Measurements from ENCODE around the gene JKAMP. TPM values are rescaled to one million over a fixed set of nuclear protein-coding genes. Genes with fewer than 3 reads are reported as not detected.

JKAMP gene
- total RNA-seq, 1 experiment from 2014 or later, result 46.5 TPM

GRCh38 chr14:59458486-59458885 is 25.8 kb upstream of the JKAMP start:
- RAD21 ChIA-PET (ENCODE audit: low non-redundant PET in 1 of 2, low total read pairs in 2 of 2, uncharacterized antibody in 2 of 2, unreplicated experiment in 2 of 2), result no interaction called here
- Histone ChIP-seq H3K27me3 (ENCODE audit: insufficient read depth, low read length) (no peaks in the 10 kb centered on the region), H3K9ac (ENCODE audit: low read length) (no peak overlapping the region), H3K4me1 (ENCODE audit: control insufficient read depth in 1 of 2, insufficient read depth in 2 of 2, low read length in 2 of 2) (no peaks in the 10 kb centered on the region), H3K4me2 (ENCODE audit: low read length) (no peak overlapping the region), H3K4me3 (replicated peaks in 1 of 2; ENCODE audit: low read depth in 1 of 2, low read length in 2 of 2) (no peak overlapping the region), H2AFZ (ENCODE audit: low read depth, low read length, poor library complexity, severe bottlenecking) (no peak overlapping the region), H3K9me3 (ENCODE audit: control insufficient read depth in 1 of 2, insufficient read depth in 1 of 2, low read depth in 1 of 2, low read length in 2 of 2) (no peaks in the 10 kb centered on the region), H4K20me1 (ENCODE audit: insufficient read depth) (no peaks in the 10 kb centered on the region), H3K9me2 (ENCODE audit: insufficient read depth) (no peaks in the 10 kb centered on the region), H3K27ac (ENCODE audit: low read depth, low read length) (no peak overlapping the region), H3K79me2 (ENCODE audit: insufficient read depth, low read length) (no peaks in the 10 kb centered on the region), H3K36me3 (ENCODE audit: control insufficient read depth in 1 of 2, insufficient read depth in 2 of 2, low read length in 2 of 2) (peaks cover 2 to 27% of the 10 kb centered on the region in 2 experiments; a peak in 1 of 4 replicates)
- TF ChIP-seq TCF7L2 (IDR thresholded peaks at IDR 0.05; ENCODE audit: borderline replicate concordance, extremely low read depth, insufficient read depth, insufficient read length), result no peak
- no peak for TF ChIP-seq ZNF274 (IDR thresholded peaks at IDR 0.05; ENCODE audit: low read depth, low read length)
- no peak for TF ChIP-seq POLR2AphosphoS5 (IDR thresholded peaks at IDR 0.05; ENCODE audit: low read depth, low read length)
- TF ChIP-seq CTCF (IDR thresholded peaks at IDR 0.05 in 2 of 3, conservative IDR thresholded peaks at IDR 0.05 in 1 of 3; ENCODE audit: borderline replicate concordance in 1 of 3, insufficient read depth in 1 of 3, low read depth in 2 of 3, low read length in 2 of 3), result no peak
- ATAC-seq (no peak), DNase-seq (ENCODE audit: low read depth, low spot score) (no peak)
- CTCF ChIA-PET, result no interaction called here
- no TSS peak for BruUV-seq (replicated peaks)
- intact Hi-C loops (cut with micrococcal nuclease), result no loop called here
- POLR2A ChIA-PET, result no interaction called here

GRCh38 chr14:59460378-59460777 is 23.9 kb upstream of the JKAMP start:
- ChIA-PET POLR2A (no interaction called here), CTCF (no interaction called here), RAD21 (ENCODE audit: low non-redundant PET in 1 of 2, low total read pairs in 2 of 2, uncharacterized antibody in 2 of 2, unreplicated experiment in 2 of 2) (no interaction called here)
- no peaks in the 10 kb centered on the region for H4K20me1 ChIP-seq (ENCODE audit: insufficient read depth)
- intact Hi-C loops (cut with micrococcal nuclease), result no loop called here
- no peaks in the 10 kb centered on the region for H3K27me3 ChIP-seq (ENCODE audit: insufficient read depth, low read length)
- ATAC-seq (no peak), DNase-seq (ENCODE audit: low read depth, low spot score) (no peak)
- BruUV-seq (replicated peaks), result no TSS peak
- H3K4me3 ChIP-seq (replicated peaks in 1 of 2; ENCODE audit: low read depth in 1 of 2, low read length in 2 of 2), result no peak overlapping the region
- H3K27ac ChIP-seq (ENCODE audit: low read depth, low read length), result no peak overlapping the region
- no peaks in the 10 kb centered on the region for H3K4me1 ChIP-seq (ENCODE audit: control insufficient read depth in 1 of 2, insufficient read depth in 2 of 2, low read length in 2 of 2)
- no peak overlapping the region for H3K4me2 ChIP-seq (ENCODE audit: low read length)
- no peak for TF ChIP-seq FOSL1 (IDR thresholded peaks at IDR 0.05; ENCODE audit: low read depth)
- no peak for TF ChIP-seq MAX (IDR thresholded peaks at IDR 0.05)
- TF ChIP-seq SIN3A (IDR thresholded peaks at IDR 0.05; ENCODE audit: low read depth), result no peak
- no peak for TF ChIP-seq CBX3 (IDR thresholded peaks at IDR 0.05; ENCODE audit: low read depth)
- no peak for TF ChIP-seq ZFX (IDR thresholded peaks at IDR 0.05)
- no peak for TF ChIP-seq SRF (IDR thresholded peaks at IDR 0.05; ENCODE audit: low read depth)
- no peak for TF ChIP-seq ZBTB33 (IDR thresholded peaks at IDR 0.05; ENCODE audit: extremely low read depth, insufficient replicate concordance, low read length)
- no peak for TF ChIP-seq EZH2phosphoT487 (IDR thresholded peaks at IDR 0.05; ENCODE audit: borderline replicate concordance)
- no peak for TF ChIP-seq CEBPB (IDR thresholded peaks at IDR 0.05; ENCODE audit: low read depth)
- TF ChIP-seq TCF7L2 (IDR thresholded peaks at IDR 0.05; ENCODE audit: borderline replicate concordance, extremely low read depth, insufficient read depth, insufficient read length), result no peak
- no peak for TF ChIP-seq POLR2A (IDR thresholded peaks at IDR 0.05; ENCODE audit: borderline replicate concordance, extremely low read depth, insufficient read depth, insufficient read length)
- no peaks in the 10 kb centered on the region for H3K9me2 ChIP-seq (ENCODE audit: insufficient read depth)
- H3K9me3 ChIP-seq (ENCODE audit: control insufficient read depth in 1 of 2, insufficient read depth in 1 of 2, low read depth in 1 of 2, low read length in 2 of 2), result no peaks in the 10 kb centered on the region
- H3K36me3 ChIP-seq (ENCODE audit: control insufficient read depth in 1 of 2, insufficient read depth in 2 of 2, low read length in 2 of 2), result peaks cover 2 to 27% of the 10 kb centered on the region in 2 experiments; a peak in 1 of 4 replicates
- H2AFZ ChIP-seq (ENCODE audit: low read depth, low read length, poor library complexity, severe bottlenecking), result no peak overlapping the region
- no peak overlapping the region for H3K9ac ChIP-seq (ENCODE audit: low read length)
- no peaks in the 10 kb centered on the region for H3K79me2 ChIP-seq (ENCODE audit: insufficient read depth, low read length)

All from HCT116 (cell line).